Calu3 (cell line): ENCODE results near the gene RERE. TPM values are rescaled to one million over a fixed set of nuclear protein-coding genes. Genes with fewer than 3 reads are reported as not detected.

Experiments used
- BruUV-seq: library from RNA; stranded (reverse); fragments of 400-500 nt; replicated peaks from 2 replicates; lab custom pipeline; 2021; lab: Mats Ljungman, UMichigan
- CTCF ChIA-PET: fragments of 300-600 bp; sonication (Branson Sonifier 250); formaldehyde crosslinking; loops from one replicate; lab custom pipeline; 2022; ENCODE audit warnings: antibody characterized with exemption; lab: Charles Lee
- DNase-seq: peaks from one replicate; pipeline ENCODE4 v3.0.0; 2022
- H3K27ac Mint-ChIP-seq: one replicate; pipeline ENCODE4 v1.8.0; 2022; ENCODE audit warnings: mixed read lengths; ENCODE audit not compliant: unreplicated experiment
- H3K27me3 Mint-ChIP-seq: one replicate; pipeline ENCODE4 v1.8.0; 2022; ENCODE audit warnings: mixed read lengths; ENCODE audit not compliant: unreplicated experiment
- H3K36me3 Mint-ChIP-seq: one replicate; pipeline ENCODE4 v1.8.0; 2022; ENCODE audit warnings: mild to moderate bottlenecking, moderate library complexity, mixed read lengths; ENCODE audit not compliant: insufficient read depth, unreplicated experiment
- H3K4me1 Mint-ChIP-seq: one replicate; pipeline ENCODE4 v1.8.0; 2022; ENCODE audit warnings: mild to moderate bottlenecking, low read depth, mixed read lengths; ENCODE audit not compliant: unreplicated experiment
- H3K4me3 Mint-ChIP-seq: one replicate; pipeline ENCODE4 v1.8.0; 2022; ENCODE audit warnings: mild to moderate bottlenecking, low read depth, moderate library complexity, mixed read lengths; ENCODE audit not compliant: unreplicated experiment
- H3K9me3 Mint-ChIP-seq: one replicate; pipeline ENCODE4 v1.8.0; 2022; ENCODE audit warnings: low read depth, mixed read lengths; ENCODE audit not compliant: unreplicated experiment
- intact Hi-C: fragments of 100-400 bp; cut with micrococcal nuclease; formaldehyde crosslinking; loops from one replicate; pipeline ENCODE4 v1.10.0; 2022; ENCODE audit not compliant: unreplicated experiment
- total RNA-seq: library from RNA; stranded (reverse); gene quantifications from 2 replicates; pipeline ENCODE4 v1.2.3, GENCODE V29; 2022
- TF ChIP-seq, protein P1 (sequence below): fragments of 200-600 bp; IDR thresholded peaks from one replicate; pipeline ENCODE4 v1.8.0; 2022; ENCODE audit warnings: antibody characterized with exemption; ENCODE audit not compliant: unreplicated experiment

Gene RERE
- total RNA-seq, 1 experiment from 2014 or later, result 45.9 TPM

DNA sequence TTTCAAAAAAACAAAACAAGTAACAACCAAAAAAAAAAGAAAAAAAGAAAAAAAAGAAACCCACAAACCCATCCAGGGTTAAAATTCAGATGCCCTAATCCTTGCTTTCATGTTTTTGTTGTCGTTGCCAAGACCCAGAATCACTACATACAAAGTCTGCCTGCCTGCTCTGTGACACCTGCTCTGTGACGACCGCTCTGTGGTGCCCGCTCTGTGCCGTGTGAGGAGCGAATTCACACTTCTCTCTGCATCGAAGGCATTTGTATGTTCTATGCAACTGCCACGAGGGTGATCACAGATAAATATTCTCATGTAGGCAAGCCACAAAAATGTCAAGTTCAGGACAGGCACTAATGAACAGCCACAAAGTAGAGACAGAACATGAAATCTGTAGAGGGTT lies 321.0 kb downstream of the RERE start:
- intact Hi-C loops, result no loop called here
- Mint-ChIP-seq H3K9me3 (no peaks in the 10 kb centered on the region), H3K36me3 (peaks cover 17% of the 10 kb centered on the region), H3K4me3 (no peak overlapping the region), H3K4me1 (no peaks in the 10 kb centered on the region), H3K27ac (no peak overlapping the region), H3K27me3 (no peaks in the 10 kb centered on the region)
- CTCF ChIA-PET, result no interaction called here
- no TSS peak for BruUV-seq
- DNase-seq, result no peak
- TF ChIP-seq, protein P1, sequence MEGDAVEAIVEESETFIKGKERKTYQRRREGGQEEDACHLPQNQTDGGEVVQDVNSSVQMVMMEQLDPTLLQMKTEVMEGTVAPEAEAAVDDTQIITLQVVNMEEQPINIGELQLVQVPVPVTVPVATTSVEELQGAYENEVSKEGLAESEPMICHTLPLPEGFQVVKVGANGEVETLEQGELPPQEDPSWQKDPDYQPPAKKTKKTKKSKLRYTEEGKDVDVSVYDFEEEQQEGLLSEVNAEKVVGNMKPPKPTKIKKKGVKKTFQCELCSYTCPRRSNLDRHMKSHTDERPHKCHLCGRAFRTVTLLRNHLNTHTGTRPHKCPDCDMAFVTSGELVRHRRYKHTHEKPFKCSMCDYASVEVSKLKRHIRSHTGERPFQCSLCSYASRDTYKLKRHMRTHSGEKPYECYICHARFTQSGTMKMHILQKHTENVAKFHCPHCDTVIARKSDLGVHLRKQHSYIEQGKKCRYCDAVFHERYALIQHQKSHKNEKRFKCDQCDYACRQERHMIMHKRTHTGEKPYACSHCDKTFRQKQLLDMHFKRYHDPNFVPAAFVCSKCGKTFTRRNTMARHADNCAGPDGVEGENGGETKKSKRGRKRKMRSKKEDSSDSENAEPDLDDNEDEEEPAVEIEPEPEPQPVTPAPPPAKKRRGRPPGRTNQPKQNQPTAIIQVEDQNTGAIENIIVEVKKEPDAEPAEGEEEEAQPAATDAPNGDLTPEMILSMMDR, result no peak

DNA sequence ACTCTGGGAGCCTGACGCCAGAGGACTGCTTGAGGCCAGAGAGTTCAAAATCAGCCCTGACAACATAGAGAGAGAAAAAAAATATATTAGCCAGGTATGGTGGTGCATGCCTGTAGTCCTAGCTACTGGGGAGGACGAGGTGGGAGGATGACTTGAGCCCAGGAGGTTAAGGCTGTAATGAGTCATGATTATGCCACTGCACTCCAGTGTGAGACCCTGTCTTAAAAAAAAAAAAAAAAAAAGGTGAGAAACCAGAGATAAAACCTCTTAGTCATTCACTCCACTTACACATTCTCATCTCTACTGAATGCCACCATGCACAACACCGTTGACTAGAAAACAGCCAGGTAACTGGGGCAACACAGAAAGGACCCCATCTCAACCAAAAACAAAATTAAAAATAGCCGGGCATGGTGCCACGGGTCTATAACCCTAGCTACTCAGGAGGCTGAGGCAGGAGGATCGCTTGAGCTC lies 321.5 kb downstream of the RERE start:
- Mint-ChIP-seq H3K4me1 (no peaks in the 10 kb centered on the region), H3K9me3 (no peaks in the 10 kb centered on the region), H3K27ac (no peak overlapping the region), H3K36me3 (peaks cover 17% of the 10 kb centered on the region), H3K4me3 (no peak overlapping the region), H3K27me3 (no peaks in the 10 kb centered on the region)
- intact Hi-C loops, result no loop called here
- TF ChIP-seq, protein P1, result no peak
- BruUV-seq, result no TSS peak
- CTCF ChIA-PET, result no interaction called here
- DNase-seq, result no peak

DNA sequence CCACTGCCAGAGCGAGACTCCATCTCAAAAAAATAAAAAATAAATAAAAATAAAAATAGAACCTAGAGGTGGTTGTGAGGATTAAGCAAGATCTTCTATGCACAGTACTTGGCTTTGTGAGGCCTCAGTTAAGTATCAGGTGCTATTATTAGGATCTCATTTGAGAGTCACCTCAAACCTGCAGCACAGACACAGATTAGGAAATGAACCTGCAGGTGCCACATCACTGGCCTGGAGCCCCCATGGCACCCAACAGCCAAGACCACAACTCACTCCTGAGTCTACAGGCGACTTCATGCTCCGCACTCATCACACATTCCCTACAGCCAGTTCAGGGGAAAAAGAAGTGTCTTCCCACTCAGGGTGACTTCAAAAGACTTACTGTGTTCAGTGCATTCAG lies 322.8 kb downstream of the RERE start:
- no peaks in the 10 kb centered on the region for H3K9me3 Mint-ChIP-seq
- no peaks in the 10 kb centered on the region for H3K4me1 Mint-ChIP-seq
- DNase-seq, result no peak
- H3K36me3 Mint-ChIP-seq, result peaks cover 17% of the 10 kb centered on the region
- no peaks in the 10 kb centered on the region for H3K27me3 Mint-ChIP-seq
- intact Hi-C loops, result no loop called here
- no peak overlapping the region for H3K27ac Mint-ChIP-seq
- H3K4me3 Mint-ChIP-seq, result no peak overlapping the region
- CTCF ChIA-PET, result no interaction called here
- BruUV-seq, result no TSS peak
- TF ChIP-seq, protein P1, result no peak

DNA sequence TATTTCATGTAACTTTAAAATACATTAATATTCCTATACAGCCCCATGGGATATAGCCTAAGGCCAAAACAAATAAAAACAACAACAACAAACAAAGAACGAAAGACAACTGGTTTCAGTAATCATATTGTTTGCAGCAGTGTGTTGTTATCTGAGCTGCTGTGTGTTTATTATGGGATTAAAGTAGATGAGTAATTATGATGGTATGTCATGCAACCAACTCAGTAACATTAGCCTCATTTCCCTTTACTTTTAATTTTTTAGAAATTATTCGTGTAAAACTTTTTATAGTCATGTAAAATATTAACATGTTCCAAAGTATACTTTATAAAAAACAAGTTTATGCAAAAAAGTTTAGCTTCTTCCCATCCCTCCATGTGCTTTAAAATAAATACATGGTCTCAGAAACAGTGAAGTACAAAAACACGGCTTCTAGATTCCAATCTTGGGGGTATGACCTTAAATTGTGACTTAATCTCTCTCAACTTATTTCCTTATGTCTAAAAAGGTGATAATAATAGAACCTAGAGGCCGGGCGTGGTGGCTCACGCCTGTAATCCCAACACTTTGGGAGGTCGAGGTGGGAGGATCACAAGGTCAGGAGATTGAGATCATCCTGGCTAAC lies 323.4 kb downstream of the RERE start:
- intact Hi-C loops, result no loop called here
- CTCF ChIA-PET, result no interaction called here
- no peaks in the 10 kb centered on the region for H3K27me3 Mint-ChIP-seq
- H3K9me3 Mint-ChIP-seq, result no peaks in the 10 kb centered on the region
- DNase-seq, result no peak
- no peak overlapping the region for H3K4me3 Mint-ChIP-seq
- no TSS peak for BruUV-seq
- peaks cover 17% of the 10 kb centered on the region for H3K36me3 Mint-ChIP-seq
- TF ChIP-seq, protein P1, result no peak
- no peaks in the 10 kb centered on the region for H3K4me1 Mint-ChIP-seq
- no peak overlapping the region for H3K27ac Mint-ChIP-seq
